ENCODE results near the gene MARCKS. TPM values are rescaled to one million over a fixed set of nuclear protein-coding genes. Genes with fewer than 3 reads are reported as not detected.

MARCKS gene, protein sequence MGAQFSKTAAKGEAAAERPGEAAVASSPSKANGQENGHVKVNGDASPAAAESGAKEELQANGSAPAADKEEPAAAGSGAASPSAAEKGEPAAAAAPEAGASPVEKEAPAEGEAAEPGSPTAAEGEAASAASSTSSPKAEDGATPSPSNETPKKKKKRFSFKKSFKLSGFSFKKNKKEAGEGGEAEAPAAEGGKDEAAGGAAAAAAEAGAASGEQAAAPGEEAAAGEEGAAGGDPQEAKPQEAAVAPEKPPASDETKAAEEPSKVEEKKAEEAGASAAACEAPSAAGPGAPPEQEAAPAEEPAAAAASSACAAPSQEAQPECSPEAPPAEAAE
- total RNA-seq (2014; rRNA removed; shearing (Covaris generic)): 215 and 246 TPM in 2 replicates

DNA sequence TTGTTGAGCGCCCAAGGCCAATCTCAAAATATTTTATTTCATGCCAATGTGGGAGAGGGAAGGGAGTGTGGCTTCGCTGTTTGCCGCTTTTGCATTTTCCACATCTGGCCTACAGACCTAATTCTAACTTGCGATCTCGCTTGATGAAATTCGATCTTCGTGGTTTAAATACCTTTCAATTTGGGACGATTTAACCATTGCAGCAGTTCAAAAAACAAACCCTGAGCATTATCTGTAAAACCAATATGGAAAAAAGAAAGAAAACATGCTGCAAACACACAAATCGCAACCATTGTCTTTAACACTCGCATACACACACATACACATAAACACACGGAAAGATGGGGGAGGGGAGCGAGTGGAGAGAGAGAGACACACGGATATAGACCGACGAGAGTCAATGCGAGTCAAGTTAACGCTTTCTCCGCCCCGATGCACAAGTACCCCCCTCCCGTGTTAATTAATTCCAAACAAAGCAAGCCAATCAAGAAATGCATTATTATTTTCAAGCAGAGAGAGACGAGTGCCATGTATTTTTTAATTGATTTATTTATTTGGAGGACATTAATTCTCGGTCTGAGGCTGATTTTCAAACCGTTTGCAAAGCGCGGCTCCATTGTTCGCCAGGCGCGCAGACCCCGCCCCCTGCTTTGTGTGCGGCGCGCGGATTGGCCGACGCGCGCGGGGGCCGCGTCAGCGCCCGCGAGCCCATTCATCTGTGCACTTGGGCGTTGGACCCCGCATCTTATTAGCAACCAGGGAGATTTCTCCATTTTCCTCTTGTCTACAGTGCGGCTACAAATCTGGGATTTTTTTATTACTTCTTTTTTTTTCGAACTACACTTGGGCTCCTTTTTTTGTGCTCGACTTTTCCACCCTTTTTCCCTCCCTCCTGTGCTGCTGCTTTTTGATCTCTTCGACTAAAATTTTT, at the start of gene MARCKS:
MARCKS (plus strand) TSS at position 721 of the 931 bp plus-strand sequence. CDS start 401 bp downstream, outside the sequence.
- DNase-seq (ENCODE audit: low read depth): peak; percentile 95

DNA sequence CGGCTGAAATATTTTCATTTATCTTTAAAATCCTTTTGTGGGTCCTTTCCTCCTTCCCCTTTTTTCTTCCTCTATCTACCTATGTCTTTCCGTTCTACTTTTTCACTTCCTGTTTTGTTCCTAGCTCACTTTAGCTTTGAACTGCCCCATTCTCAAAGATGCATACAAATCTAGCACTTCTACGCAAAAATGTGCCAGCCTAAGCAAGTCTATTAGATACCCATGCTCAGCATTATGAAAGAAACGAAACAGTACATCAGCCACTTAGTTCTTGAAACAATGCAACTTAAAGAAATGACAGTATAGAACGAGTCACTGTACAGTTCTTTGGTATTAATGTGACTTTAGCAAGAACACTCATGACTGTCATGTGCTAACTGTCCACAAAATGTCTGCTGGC, 47.3 kb upstream of the MARCKS start:
- DNase-seq (ENCODE audit: low read depth): no peak

- peak; percentile 56 for DNase-seq (ENCODE audit: low read depth)
Observed at GRCh38 chr6:113813142-113813541, 44.0 kb upstream of the MARCKS start.

- DNase-seq (ENCODE audit: low read depth): no peak
Observed at GRCh38 chr6:113818578-113818977, 38.6 kb upstream of the MARCKS start.

DNA sequence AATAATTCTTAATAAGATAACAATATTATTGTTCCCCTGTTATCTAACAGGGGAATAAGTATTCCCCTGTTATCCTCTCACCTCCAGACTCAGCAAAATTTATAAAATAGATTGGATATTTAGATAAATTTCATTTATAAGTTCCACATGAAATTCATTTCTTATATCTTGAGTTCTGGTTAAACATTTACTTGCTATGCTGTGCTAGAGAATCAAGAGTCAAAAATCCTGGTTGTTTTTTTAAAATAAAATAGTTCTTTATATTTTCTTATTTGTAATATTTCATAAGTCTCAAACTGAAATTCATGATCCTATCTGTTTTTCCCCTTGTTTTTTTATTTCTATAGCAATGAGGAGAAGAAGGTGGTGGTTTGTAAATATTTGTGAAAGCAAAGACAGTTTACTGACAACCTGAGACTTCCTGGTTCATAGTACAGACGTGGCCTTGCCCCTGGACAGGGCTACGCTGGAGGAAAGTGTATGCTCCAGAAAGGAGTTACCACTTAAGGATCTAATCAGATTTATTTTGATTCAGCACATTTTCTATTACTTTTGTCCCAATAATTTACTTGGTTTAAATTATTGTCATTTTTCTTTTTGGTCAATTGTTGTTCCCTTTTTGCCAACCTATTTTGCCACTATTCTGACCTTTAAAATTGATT, 37.8 kb upstream of the MARCKS start:
- no peak for DNase-seq (ENCODE audit: low read depth)

DNA sequence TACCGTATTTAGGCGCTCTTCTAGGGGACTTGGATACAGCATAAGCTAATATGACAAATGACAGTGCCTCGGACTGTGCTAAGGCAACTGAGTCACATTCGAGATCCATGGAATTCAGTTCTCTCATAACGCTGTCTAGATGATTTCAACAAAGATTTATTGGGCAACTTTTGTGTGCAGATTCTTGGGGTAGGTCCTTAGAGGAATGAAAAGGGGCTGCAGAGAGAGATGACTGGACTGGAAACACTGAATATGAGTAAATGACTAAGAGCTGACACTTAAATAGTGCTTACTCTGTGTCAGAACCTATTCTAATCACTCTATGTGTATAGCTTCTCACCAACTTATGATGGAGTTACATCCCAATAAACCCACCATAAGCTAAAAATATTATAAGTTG, 36.4 kb upstream of the MARCKS start:
- no peak for DNase-seq (ENCODE audit: low read depth)

- DNase-seq (ENCODE audit: low read depth): no peak
Observed at GRCh38 chr6:113821445-113821844, 35.7 kb upstream of the MARCKS start.

- no peak for DNase-seq (ENCODE audit: low read depth)
Observed at GRCh38 chr6:113823916-113824315, 33.2 kb upstream of the MARCKS start.

GRCh38 chr6:113824411-113824810, 32.7 kb upstream of the MARCKS start:
- peak; percentile 5 for DNase-seq (ENCODE audit: low read depth)

DNA sequence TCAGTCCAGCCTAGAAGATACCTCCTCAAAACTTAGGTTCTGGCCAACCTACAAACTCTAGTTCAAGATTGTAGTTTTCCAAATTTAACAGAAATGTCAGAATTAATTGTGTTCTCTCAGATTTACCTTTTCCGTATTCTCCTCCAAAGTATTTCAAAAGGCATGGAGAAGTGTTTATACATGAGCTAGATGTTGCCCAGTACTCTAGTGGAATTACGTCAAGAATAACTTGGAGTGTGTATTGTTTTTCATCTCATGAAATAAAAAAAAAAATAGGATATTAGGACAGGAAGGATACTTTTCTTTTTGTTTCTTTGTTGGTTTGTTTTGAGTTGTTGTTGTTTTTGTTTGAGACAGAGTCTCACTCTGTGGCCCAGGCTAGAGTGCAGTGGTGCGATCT, 32.3 kb upstream of the MARCKS start:
- no peak for DNase-seq (ENCODE audit: low read depth)

GRCh38 chr6:113825781-113826180, 31.4 kb upstream of the MARCKS start:
- DNase-seq (ENCODE audit: low read depth): peak; percentile 80

DNA sequence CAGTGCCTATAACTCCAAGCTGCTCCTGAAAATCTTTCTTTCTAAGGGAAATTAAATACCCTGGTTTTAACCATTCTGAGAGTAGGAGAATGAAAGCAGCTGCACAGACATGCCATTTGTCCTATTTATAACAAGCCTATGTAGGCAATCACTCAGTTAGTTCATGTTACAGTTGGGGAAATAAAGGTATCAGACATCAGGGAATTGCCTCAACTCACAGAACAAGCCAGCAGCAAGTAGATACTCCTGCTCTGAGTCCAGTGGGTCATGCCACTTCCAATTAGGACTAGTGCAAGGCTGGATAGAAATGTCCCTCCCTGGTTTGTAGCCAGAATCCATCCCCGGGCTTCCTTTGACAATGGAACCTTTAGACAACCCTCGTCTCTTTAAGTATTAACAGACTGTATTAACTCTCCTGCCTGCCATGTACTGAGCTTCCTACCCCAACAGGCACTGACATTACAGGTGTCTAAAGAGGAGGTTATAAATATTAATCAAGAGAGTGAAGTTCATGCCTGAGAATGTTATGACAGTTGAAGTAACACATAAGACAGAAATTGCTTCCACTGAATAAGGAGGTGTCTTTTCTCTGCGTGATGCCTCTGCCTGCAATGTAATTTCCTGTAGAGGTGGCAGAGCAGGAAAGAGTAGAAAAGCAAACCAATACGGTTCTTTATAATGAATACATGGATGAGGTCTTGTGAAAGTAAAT, 28.0 kb upstream of the MARCKS start:
- DNase-seq (ENCODE audit: low read depth): no peak

- DNase-seq (ENCODE audit: low read depth): no peak
Observed at GRCh38 chr6:113829696-113830045, 27.5 kb upstream of the MARCKS start.

- no peak for DNase-seq (ENCODE audit: low read depth)
Observed at GRCh38 chr6:113830140-113830539, 27.0 kb upstream of the MARCKS start.

GRCh38 chr6:113833537-113833936, 23.6 kb upstream of the MARCKS start:
- DNase-seq (ENCODE audit: low read depth): peak; percentile 17

GRCh38 chr6:113837170-113837569, 20.0 kb upstream of the MARCKS start:
- DNase-seq (ENCODE audit: low read depth): no peak

DNA sequence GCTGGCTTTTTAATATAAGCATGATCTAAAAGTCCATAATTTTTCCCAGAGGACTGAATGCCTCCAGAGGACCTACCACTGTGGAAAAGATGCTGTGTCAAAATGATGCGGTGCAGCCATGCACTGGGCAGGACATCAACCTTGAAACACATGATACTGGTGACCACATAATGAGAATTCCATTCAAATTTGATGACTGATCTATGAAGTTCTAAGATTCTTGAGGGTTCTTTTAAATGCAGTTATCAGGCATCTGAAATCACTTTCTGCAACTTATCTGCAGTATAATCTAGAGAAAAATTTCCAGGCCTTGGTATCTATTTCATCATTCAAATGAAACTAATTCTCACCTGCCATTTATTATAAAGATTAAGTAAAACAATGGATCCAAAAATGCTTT, 15.0 kb upstream of the MARCKS start:
- peak; percentile 66 for DNase-seq (ENCODE audit: low read depth)

GRCh38 chr6:113843500-113844073, 13.6 kb upstream of the MARCKS start:
- DNase-seq (ENCODE audit: low read depth): no peak

DNA sequence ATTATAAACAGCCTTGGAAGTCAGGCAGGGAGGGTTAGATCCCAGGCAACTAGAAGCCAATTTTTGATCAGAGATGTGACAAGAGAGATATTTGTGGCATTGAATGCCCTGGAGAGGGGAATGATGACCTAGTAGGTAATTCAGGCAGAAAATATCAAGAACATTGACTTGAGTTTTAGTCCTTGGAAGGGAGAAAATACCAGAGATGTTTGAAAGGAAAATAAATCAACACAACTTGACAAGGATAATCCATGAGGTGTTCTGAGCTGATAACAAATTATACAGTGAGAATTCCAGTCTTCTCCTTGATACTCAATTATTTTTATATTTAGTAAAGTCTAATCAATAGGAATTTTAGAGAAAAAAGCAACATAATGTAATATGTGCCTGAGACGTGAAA, 10.6 kb upstream of the MARCKS start:
- DNase-seq (ENCODE audit: low read depth): no peak

- DNase-seq (ENCODE audit: low read depth): peak; percentile 66
Observed at GRCh38 chr6:113847447-113847846, 9.7 kb upstream of the MARCKS start.

- no peak for DNase-seq (ENCODE audit: low read depth)
Observed at GRCh38 chr6:113848280-113848679, 8.9 kb upstream of the MARCKS start.

Data from Daoy (cell line).